NB4 (cell line): ENCODE measurements around the gene SLCO3A1.

Experiments used
- POLR2A ChIP-seq: IDR thresholded peaks from 2 replicates; pipeline ENCODE4 v1.6.1; 2011; ENCODE audit warnings: mild to moderate bottlenecking; ENCODE audit not compliant: insufficient read length; ENCODE audit errors: extremely low read depth
- TF ChIP-seq, protein P1 (sequence below): IDR thresholded peaks from one replicate; pipeline ENCODE4 v1.5.1; 2012; ENCODE audit warnings: low read depth, low read length

DNA sequence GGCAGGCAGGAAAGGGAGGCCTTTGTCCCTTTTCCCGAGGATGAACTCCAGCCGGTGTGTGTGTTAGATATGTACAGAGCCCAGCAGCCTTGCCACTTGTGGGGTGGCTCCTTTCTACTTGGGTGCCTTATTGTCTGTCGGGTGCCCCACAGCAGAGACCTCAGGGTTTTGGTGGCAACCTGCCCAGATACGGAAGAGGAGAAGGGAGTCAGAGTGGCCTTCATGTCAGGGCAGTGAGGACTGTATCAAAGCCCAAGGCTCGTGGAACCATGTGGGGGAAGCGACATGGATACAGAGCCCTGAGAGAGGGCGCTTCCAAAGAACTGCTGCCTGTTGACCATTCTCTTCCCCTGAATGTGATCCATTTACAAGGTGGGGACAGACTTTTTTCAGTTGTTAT lies 166.2 kb downstream of the SLCO3A1 start:
- TF ChIP-seq POLR2A: no peak
- TF ChIP-seq, protein P1, sequence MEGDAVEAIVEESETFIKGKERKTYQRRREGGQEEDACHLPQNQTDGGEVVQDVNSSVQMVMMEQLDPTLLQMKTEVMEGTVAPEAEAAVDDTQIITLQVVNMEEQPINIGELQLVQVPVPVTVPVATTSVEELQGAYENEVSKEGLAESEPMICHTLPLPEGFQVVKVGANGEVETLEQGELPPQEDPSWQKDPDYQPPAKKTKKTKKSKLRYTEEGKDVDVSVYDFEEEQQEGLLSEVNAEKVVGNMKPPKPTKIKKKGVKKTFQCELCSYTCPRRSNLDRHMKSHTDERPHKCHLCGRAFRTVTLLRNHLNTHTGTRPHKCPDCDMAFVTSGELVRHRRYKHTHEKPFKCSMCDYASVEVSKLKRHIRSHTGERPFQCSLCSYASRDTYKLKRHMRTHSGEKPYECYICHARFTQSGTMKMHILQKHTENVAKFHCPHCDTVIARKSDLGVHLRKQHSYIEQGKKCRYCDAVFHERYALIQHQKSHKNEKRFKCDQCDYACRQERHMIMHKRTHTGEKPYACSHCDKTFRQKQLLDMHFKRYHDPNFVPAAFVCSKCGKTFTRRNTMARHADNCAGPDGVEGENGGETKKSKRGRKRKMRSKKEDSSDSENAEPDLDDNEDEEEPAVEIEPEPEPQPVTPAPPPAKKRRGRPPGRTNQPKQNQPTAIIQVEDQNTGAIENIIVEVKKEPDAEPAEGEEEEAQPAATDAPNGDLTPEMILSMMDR: no peak
